ENCODE results near the gene WDR11. TPM values are rescaled to one million over a fixed set of nuclear protein-coding genes. Genes with fewer than 3 reads are reported as not detected.

Gene WDR11
- total RNA-seq, 2 donors from 2014 or later, result 79.6 to 96.1 TPM

GRCh38 chr10:120873741-120874140, 22.6 kb downstream of the WDR11 start:
- Histone ChIP-seq H3K36me3 (ENCODE audit: control insufficient read depth, insufficient read depth, low read length) (peaks cover 81% of the 10 kb centered on the region), H3K9me3 (ENCODE audit: control insufficient read depth, low read length) (peaks cover under 1% of the 10 kb centered on the region), H3K9ac (ENCODE audit: extremely low read depth, low read length, poor library complexity, severe bottlenecking) (no peak overlapping the region), H3K4me3 (ENCODE audit: low read length) (no peak overlapping the region), H3K27me3 (ENCODE audit: control insufficient read depth, insufficient read depth, low read length, poor library complexity, severe bottlenecking) (no peaks in the 10 kb centered on the region), H3K4me1 (ENCODE audit: control insufficient read depth, insufficient read depth, low read length) (no peaks in the 10 kb centered on the region), H3K27ac (ENCODE audit: low read depth, low read length) (no peak overlapping the region)
- Mint-ChIP-seq H3K27ac (no peak overlapping the region), H3K36me3 (ENCODE audit: low read depth) (peaks cover 62% of the 10 kb centered on the region), H3K4me1 (no peaks in the 10 kb centered on the region), H3K27me3 (ENCODE audit: insufficient read depth) (no peaks in the 10 kb centered on the region), H3K4me3 (no peak overlapping the region), H3K9me3 (peaks cover 4% of the 10 kb centered on the region)
- TF ChIP-seq CTCF (conservative IDR thresholded peaks at IDR 0.05), result no peak
- DNase-seq, result no peak

GRCh38 chr10:120883071-120883470, 31.9 kb downstream of the WDR11 start:
- Histone ChIP-seq H3K4me1 (ENCODE audit: control insufficient read depth, insufficient read depth, low read length) (no peaks in the 10 kb centered on the region), H3K9me3 (ENCODE audit: control insufficient read depth, low read length) (no peaks in the 10 kb centered on the region), H3K27ac (ENCODE audit: low read depth, low read length) (no peak overlapping the region), H3K36me3 (ENCODE audit: control insufficient read depth, insufficient read depth, low read length) (peaks cover 81% of the 10 kb centered on the region), H3K27me3 (ENCODE audit: control insufficient read depth, insufficient read depth, low read length, poor library complexity, severe bottlenecking) (no peaks in the 10 kb centered on the region), H3K9ac (ENCODE audit: extremely low read depth, low read length, poor library complexity, severe bottlenecking) (no peak overlapping the region), H3K4me3 (ENCODE audit: low read length) (no peak overlapping the region)
- no peak for TF ChIP-seq CTCF (conservative IDR thresholded peaks at IDR 0.05)
- H3K36me3 Mint-ChIP-seq (ENCODE audit: low read depth), result peaks cover 58% of the 10 kb centered on the region
- H3K27me3 Mint-ChIP-seq (ENCODE audit: insufficient read depth), result no peaks in the 10 kb centered on the region
- no peak overlapping the region for H3K27ac Mint-ChIP-seq
- H3K4me3 Mint-ChIP-seq, result no peak overlapping the region
- 92 to 100% methylated on average over 1 of the region's 1 CpG for WGBS, 2 experiments (ENCODE audit: insufficient coverage in 1 of 2, insufficient read length in 1 of 2)
- no peaks in the 10 kb centered on the region for H3K4me1 Mint-ChIP-seq
- H3K9me3 Mint-ChIP-seq, result no peaks in the 10 kb centered on the region
- no peak for DNase-seq

- no peaks in the 10 kb centered on the region for H3K27me3 ChIP-seq (ENCODE audit: control insufficient read depth, insufficient read depth, low read length, poor library complexity, severe bottlenecking)
- H3K36me3 Mint-ChIP-seq (ENCODE audit: low read depth), result peaks cover 65% of the 10 kb centered on the region
- H3K4me3 Mint-ChIP-seq, result no peak overlapping the region
- no peak for TF ChIP-seq CTCF (conservative IDR thresholded peaks at IDR 0.05)
- H3K9me3 Mint-ChIP-seq, result no peaks in the 10 kb centered on the region
- 92% methylated on average over 3 of the region's 3 CpGs; no CpG with 5 or more reads in 1 of the 2 experiments for WGBS, 2 experiments (ENCODE audit: insufficient coverage in 1 of 2, insufficient read length in 1 of 2)
- H3K9me3 ChIP-seq (ENCODE audit: control insufficient read depth, low read length), result no peaks in the 10 kb centered on the region
- DNase-seq, result no peak
- no peak overlapping the region for H3K9ac ChIP-seq (ENCODE audit: extremely low read depth, low read length, poor library complexity, severe bottlenecking)
- no peak overlapping the region for H3K27ac ChIP-seq (ENCODE audit: low read depth, low read length)
- H3K4me1 ChIP-seq (ENCODE audit: control insufficient read depth, insufficient read depth, low read length), result no peaks in the 10 kb centered on the region
- no peak overlapping the region for H3K27ac Mint-ChIP-seq
- H3K36me3 ChIP-seq (ENCODE audit: control insufficient read depth, insufficient read depth, low read length), result peaks cover 84% of the 10 kb centered on the region
- no peaks in the 10 kb centered on the region for H3K27me3 Mint-ChIP-seq (ENCODE audit: insufficient read depth)
- no peaks in the 10 kb centered on the region for H3K4me1 Mint-ChIP-seq
- no peak overlapping the region for H3K4me3 ChIP-seq (ENCODE audit: low read length)
Observed at GRCh38 chr10:120887482-120887881, 36.3 kb downstream of the WDR11 start.

All from endodermal cell (in vitro differentiated cells).